HTR-8/SVneo (cell line): ENCODE data around the gene GRIN2C.
"Not testable (repeated sequence)": the region's sequence is repeated elsewhere in the genome, so short reads cannot be mapped to it uniquely, and the experiment has no call there.

Source experiments
- DNase-seq: peaks from one replicate; pipeline ENCODE4 v3.0.0; 2011; ENCODE audit warnings: low spot score, mixed read lengths; ENCODE audit not compliant: insufficient read length
- FAIRE-seq: peaks from 2 replicates; lab custom pipeline; 2011; peaks lifted over from hg19 to GRCh38; lab: Jason Lieb, UNC

The GRIN2C gene

GRCh38 chr17:74859459-74860228, at the start of gene GRIN2C:
Gene GRIN2C (minus strand): TSS chr17:74859885. CDS start chr17:74855092, 4,793 bp downstream.
- peak; percentile 9 for FAIRE-seq
- no peak for DNase-seq

GRCh38 chr17:74909097-74909496, 49.4 kb upstream of the GRIN2C start:
- not testable (repeated sequence) for DNase-seq, FAIRE-seq

- DNase-seq (no peak), FAIRE-seq (no peak)
Measured at GRCh38 chr17:74907012-74907411, 47.3 kb upstream of the GRIN2C start.

GRCh38 chr17:74906214-74906793, 46.6 kb upstream of the GRIN2C start:
- DNase-seq = not testable (repeated sequence)

GRCh38 chr17:74904687-74905409, 45.2 kb upstream of the GRIN2C start:
- peak; percentile 82 for FAIRE-seq
- DNase-seq = no peak

More at GRCh38 chr17:74906214-74906793, 46.6 kb upstream of the GRIN2C start:
- FAIRE-seq = not testable (repeated sequence)

- no peak for DNase-seq
Measured at GRCh38 chr17:74903671-74904070, 44.0 kb upstream of the GRIN2C start.

GRCh38 chr17:74903034-74903433, 43.3 kb upstream of the GRIN2C start:
- FAIRE-seq (no peak), DNase-seq (no peak)

More at GRCh38 chr17:74903671-74904070, 44.0 kb upstream of the GRIN2C start:
- FAIRE-seq = no peak

GRCh38 chr17:74901353-74902135, 41.9 kb upstream of the GRIN2C start:
- no peak for DNase-seq
- peak; percentile 16 for FAIRE-seq

GRCh38 chr17:74900208-74900607, 40.5 kb upstream of the GRIN2C start:
- DNase-seq (no peak), FAIRE-seq (no peak)

- DNase-seq = no peak
- FAIRE-seq = no peak
Measured at GRCh38 chr17:74898376-74898946, 38.8 kb upstream of the GRIN2C start.

GRCh38 chr17:74893936-74894671, 34.4 kb upstream of the GRIN2C start:
- peak; percentile 73 for FAIRE-seq

GRCh38 chr17:74892974-74893911, 33.6 kb upstream of the GRIN2C start, which contains the start of gene FADS6:
Gene FADS6 (minus strand): TSS chr17:74893633. CDS start chr17:74893595, 38 bp downstream.
- no peak for DNase-seq
- FAIRE-seq = peak; percentile 26

More at GRCh38 chr17:74893936-74894671, 34.4 kb upstream of the GRIN2C start:
- DNase-seq = no peak

GRCh38 chr17:74892013-74892841, 32.5 kb upstream of the GRIN2C start:
- DNase-seq = no peak
- peak; percentile 72 for FAIRE-seq

- FAIRE-seq (no peak), DNase-seq (no peak)
Measured at GRCh38 chr17:74890554-74890953, 30.9 kb upstream of the GRIN2C start.

GRCh38 chr17:74888469-74888868, 28.8 kb upstream of the GRIN2C start:
- DNase-seq (no peak), FAIRE-seq (no peak)

- DNase-seq = no peak
Measured at GRCh38 chr17:74883241-74883745, 23.6 kb upstream of the GRIN2C start.

More at GRCh38 chr17:74883241-74883745, 23.6 kb upstream of the GRIN2C start:
- no peak for FAIRE-seq
